HG02642 (cell line): ENCODE results near the gene GDNF.
"Not testable (repeated sequence)": the region's sequence is repeated elsewhere in the genome, so short reads cannot be mapped to it uniquely, and the experiment has no call there.

ENCODE experiments used
- ATAC-seq: cut with Tn5 transposase; IDR thresholded peaks from one replicate; pipeline ENCODE4 v1.9.1; 2021; ENCODE audit warnings: mild to moderate bottlenecking; ENCODE audit not compliant: unreplicated experiment, poor library complexity

The GDNF gene

DNA sequence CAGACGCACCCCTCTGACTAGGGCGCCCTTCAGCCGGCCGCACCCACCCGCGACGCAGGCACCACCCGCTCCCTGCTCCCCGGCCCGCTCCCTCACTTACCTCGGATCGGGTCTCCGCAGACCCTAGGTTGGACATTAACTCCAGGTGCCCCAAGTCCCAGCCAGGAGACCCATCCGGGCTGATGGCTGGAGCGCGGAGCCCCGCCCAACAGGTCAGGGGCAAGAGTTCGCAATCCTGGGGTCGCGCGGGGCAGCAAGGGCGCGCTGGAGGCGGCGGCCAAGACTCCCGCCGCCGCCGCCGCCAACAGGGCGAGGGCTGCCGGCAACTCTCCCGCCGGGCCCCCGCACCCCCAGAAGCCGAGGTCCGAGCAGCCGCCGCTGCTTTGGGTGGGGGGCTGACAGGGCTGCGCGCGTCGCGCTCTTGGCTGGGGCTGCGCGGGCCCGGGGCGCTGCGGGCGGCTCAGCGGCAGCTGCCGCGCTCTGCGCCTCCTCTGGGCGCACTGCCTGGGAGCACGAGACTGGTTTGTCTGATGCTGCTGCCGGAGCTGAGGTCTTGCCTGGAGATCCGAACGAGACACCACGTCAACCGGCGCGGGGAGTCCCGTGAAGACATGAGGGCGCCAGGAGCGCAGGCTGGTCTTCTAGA is at the start of gene GDNF:
Gene GDNF (minus strand): TSS at position 635 of the 646 bp plus-strand sequence. CDS start 5,245 bp downstream, outside the sequence.
- ATAC-seq, result no peak

DNA sequence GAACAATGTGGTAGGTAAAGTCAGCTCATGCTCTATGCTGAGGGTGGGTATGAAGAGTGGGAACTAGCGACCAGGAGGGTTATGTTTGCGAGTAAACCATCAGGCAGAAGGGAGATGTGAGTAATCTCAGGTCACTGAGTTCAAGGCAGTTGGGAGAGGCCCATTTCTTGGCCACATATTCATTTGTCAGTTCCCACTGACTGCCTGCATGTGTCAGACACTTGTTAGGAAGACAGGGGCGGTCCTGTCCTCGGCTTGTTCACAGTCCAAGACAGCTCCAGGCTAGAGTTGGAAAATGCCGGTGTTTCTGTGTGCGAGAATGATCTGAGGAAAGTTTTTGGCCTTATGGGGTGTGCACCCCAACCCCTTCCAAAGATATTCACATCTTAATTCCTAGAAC is 48.6 kb upstream of the GDNF start:
- no peak for ATAC-seq

DNA sequence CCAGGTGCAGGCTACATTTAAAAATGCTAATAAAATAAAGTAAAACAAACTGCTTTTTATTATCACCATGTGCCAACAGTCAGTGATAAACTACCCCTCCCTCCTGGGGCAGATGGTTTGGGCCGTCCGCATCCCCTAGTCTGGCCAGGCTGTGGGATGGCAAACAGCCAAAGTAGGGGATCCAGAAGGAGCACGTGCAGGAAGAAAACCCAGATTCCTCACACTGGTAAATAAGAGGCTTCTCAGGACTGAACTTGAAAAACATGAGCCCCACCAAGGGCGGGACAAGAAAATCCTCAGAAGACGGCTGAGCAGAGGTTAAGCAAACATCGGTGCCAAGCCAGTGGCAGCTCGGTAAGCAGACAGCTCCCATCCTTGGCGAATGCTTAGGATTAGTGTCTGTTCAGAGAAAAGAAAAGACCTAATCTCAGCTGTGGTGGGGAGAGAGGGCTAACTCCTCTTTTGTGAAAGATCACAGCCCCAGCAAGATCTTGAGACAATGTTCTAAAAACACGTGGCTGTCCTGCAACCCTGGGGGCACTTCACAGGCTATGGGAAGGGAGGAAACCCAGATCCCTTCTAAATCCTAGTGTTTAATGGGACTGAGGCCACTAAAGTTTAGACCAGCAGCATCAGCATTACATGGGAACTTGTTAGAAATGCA is 46.5 kb upstream of the GDNF start:
- no peak for ATAC-seq

DNA sequence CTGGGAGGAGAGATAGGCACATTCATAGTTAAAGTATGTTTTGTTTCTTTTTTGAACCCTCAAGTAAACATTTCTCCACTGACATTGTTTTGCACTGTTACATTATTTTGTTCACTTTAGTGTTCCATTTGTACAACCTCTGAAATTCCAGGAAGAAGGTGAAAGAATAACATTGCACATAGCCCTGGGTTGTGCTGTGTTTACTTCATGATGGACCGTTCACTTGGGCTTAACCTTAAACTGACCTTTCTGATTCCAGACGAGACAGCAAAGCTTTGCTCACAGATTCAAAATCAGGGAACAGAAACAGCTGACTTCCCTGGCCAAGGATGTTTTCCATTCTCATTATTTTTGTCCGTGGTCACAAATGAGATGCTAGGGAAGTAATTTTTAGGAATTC is 42.8 kb upstream of the GDNF start:
- ATAC-seq, result no peak

DNA sequence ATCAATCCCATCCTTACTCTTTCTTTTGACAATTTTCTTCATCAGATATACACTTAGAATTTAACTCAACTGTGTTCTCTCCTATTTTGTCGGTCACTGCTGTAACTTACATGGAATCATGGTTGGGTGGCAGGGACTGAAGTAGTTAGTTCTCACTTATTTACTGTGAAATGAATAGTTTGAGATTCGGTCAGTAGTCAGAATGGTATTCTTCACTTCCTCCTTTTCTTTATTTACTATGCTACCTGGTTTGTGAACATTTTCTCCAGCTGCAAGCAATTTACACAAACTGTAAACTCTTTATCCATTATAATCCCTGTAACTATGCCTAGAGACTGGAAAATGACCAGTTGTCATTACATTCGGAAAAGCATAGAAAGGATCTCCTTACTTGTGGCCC is 41.5 kb upstream of the GDNF start:
- ATAC-seq, result peak; percentile 65

GRCh38 chr5:37876943-37877342 is 37.1 kb upstream of the GDNF start:
- ATAC-seq, result no peak

- ATAC-seq, result no peak
Observed at GRCh38 chr5:37876245-37876644, 36.4 kb upstream of the GDNF start.

GRCh38 chr5:37875051-37875787 is 35.4 kb upstream of the GDNF start:
- peak; percentile 59 for ATAC-seq

GRCh38 chr5:37873988-37874387 is 34.1 kb upstream of the GDNF start:
- ATAC-seq, result no peak

DNA sequence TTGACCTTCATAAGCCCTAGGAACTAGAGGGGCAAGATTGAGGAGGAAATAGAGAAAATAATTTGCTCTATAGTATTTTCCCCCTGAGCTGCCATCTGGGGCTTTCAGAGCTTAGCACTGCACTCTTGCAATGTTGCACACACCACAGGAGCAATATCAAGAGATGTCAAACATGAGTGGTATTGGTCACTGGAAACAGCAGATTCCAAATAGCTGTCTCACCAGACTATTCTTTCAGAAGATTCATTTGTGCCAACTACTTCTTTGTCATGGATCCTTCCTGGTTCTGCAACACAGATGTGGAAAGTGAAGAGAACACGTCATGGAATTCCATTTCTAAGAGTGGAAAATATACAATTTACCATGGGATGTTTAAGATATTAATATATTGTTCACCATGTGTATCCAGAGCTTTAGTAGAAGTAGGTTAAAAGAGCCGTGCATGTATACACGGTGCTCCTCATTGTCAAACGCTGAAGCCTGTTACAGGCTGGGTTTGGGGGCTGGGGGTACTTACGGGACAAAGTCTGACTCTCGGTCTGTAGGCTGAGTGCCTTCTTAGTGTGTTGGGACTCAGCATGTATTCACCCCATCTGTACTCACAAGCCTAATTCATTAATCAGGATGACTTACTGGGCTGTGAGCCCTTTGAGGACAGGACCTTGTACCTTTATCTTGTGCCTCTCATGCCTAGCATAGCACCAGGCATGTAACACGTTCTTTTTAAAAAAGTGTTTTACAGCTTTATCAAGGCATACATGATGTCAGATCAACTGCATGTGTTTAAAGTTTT is 31.4 kb upstream of the GDNF start:
- no peak for ATAC-seq

GRCh38 chr5:37869216-37869615 is 29.4 kb upstream of the GDNF start:
- no peak for ATAC-seq

- ATAC-seq, result no peak
Observed at GRCh38 chr5:37867654-37868053, 27.8 kb upstream of the GDNF start.

- not testable (repeated sequence) for ATAC-seq
Observed at GRCh38 chr5:37862907-37863306, 23.1 kb upstream of the GDNF start.

DNA sequence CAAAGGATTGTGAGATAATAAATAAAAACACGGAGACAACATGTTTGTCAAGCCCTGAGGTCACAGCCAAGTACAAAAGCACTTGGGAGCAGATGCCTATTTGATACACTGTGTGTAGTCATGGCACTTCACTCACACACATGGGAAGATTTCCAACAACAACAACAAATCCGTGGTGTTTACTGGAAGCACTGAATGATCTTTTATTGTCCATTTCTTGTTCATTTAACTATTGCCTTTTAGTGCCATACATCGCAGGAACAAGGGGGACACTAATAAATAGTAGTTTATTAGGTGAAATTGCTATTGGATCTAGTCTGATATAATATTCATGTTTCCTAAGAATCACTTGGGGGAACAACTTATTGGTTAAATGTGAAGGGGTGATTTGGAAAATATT is 20.4 kb upstream of the GDNF start:
- no peak for ATAC-seq

DNA sequence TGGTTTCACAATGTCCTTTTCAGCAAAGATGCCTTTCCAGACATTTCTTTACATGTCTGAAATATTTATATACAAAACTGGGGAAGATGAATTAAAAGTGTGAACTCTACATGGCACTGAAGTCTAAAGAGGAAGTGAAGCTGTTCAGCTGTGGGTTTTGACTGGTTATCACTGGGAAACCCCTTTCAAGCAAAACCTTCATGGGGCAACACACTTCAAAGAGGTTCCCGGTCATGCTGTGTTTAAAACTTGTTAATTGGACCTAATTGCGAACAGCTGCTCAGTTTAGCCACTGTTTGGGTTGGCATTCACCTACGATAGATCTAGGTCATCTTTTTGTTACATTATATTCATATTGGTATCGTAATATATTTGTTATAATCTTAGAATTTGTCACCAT is 20.0 kb upstream of the GDNF start:
- ATAC-seq, result peak; percentile 95

DNA sequence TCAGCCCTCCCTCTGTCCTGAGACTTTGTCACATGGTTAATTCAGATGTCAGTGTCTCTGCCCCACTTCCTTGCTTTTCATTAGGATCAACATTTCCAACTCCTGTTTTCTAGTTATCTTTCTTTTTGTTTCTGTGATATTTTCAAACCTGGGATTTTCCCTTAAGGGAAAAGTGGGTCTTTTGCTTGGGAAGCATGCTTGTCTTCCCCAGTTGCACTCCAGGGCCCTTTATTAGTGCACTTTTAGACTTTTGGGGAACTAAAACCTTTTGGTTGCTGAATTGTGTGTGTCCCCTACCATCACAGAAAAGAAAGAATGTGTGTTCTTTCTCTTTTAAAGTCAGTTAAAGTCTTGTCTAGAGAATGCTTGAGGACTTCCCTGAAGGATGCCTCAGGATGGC is 18.4 kb upstream of the GDNF start:
- no peak for ATAC-seq

- no peak for ATAC-seq
Observed at GRCh38 chr5:37857696-37858095, 17.9 kb upstream of the GDNF start.

GRCh38 chr5:37855438-37855837 is 15.6 kb upstream of the GDNF start:
- no peak for ATAC-seq

DNA sequence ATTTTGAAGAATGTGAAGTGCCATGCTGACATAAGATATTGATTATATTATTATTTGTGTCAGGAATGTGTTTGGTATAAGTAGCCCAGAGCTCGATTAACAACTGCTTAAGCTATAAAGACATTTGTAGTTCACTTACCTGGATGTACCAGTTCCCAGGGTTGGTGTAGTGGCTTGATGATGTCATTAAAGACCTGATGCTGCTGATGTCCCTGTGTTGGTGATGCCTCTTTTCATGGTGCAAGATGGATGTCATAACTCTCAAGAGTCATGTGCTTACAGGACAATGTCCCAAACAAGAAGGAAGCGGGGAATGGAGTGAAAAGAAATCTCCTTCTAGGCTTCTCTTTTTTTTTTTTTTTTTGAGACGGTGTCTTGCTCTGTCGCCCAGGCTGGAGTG is 11.5 kb upstream of the GDNF start:
- no peak for ATAC-seq

GRCh38 chr5:37850226-37850865 is 10.5 kb upstream of the GDNF start:
- ATAC-seq, result no peak
